Keratinocyte (primary cell): ENCODE results near the gene TMEM53.

ENCODE experiments used
- CTCF ChIP-seq, 3 experiments: IDR thresholded peaks in 1 of 3; conservative IDR thresholded peaks in 1 of 3; optimal IDR thresholded peaks in 1 of 3; 2 replicates in 2 of 3; 3 replicates in 1 of 3; pipeline versions ENCODE3 to v1.5.1; 2011; ENCODE audit warnings: low read length in 3 of 3, mild to moderate bottlenecking in 3 of 3, moderate library complexity in 2 of 3, control low read depth in 1 of 3, inconsistent platforms in 1 of 3; ENCODE audit not compliant: insufficient read depth in 2 of 3; ENCODE audit errors: extremely low read depth in 1 of 3
- EZH2 ChIP-seq: IDR thresholded peaks from one replicate; pipeline ENCODE4 v1.6.1; 2012; ENCODE audit warnings: inconsistent platforms, mild to moderate bottlenecking, low read length, moderate library complexity

- TF ChIP-seq CTCF (optimal IDR thresholded peaks at IDR 0.05 in 1 of 3, IDR thresholded peaks at IDR 0.05 in 1 of 3, conservative IDR thresholded peaks at IDR 0.05 in 1 of 3; ENCODE audit: extremely low read depth in 1 of 3, insufficient read depth in 2 of 3, low read length in 3 of 3) (no peak), EZH2 (no peak)
These were observed 64.3 kb downstream of the TMEM53 start for GRCh38 chr1:44609768-44610526.
